Measurements from ENCODE around the gene METTL16.

METTL16 gene, protein sequence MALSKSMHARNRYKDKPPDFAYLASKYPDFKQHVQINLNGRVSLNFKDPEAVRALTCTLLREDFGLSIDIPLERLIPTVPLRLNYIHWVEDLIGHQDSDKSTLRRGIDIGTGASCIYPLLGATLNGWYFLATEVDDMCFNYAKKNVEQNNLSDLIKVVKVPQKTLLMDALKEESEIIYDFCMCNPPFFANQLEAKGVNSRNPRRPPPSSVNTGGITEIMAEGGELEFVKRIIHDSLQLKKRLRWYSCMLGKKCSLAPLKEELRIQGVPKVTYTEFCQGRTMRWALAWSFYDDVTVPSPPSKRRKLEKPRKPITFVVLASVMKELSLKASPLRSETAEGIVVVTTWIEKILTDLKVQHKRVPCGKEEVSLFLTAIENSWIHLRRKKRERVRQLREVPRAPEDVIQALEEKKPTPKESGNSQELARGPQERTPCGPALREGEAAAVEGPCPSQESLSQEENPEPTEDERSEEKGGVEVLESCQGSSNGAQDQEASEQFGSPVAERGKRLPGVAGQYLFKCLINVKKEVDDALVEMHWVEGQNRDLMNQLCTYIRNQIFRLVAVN

DNA sequence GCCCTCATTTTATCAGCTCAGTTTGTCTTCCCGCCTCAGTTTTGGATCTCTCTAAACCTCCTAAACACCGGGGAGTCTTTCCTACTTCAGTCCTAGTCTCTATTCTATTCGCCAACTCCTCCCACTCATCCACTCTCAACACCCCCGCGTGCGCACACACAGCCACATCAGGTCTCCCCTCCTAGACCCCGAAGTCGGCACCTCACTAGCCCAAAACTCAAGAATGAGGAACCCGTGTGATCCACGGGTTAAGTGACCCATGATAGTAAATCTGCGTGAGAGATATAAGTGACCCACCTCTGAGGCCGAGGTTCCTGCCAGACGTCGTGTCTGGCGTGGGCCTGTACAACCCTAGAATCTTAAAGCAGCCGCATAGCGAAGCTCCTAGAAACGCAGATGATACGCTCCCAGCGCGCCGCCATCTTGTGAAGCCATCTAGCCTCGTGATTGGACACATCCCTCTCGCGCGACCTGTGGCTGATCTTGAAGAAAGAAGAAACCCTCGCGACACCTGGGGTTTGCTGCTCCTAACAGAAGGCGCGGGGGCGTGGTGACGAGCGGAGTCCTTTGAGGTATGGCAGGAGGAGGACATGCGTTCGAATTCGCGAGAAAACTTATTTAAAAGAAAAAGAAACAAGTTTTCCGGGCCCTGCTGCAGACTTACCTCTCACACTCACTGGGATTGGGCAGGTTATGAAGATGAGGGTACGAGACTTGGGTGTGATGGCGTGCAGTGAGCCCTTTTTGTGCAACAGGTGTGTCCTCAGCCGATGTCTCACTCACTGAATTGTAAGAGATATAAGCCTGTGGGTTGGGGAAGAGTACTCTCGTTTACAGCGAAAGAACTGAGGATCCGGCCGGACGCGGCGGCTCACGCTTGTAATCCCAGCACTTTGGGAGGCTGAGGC is at the start of gene METTL16:
Gene METTL16, minus strand, starts transcription at position 427 of the 908 bp plus-strand sequence. CDS start 9,557 bp downstream, outside the sequence.
- Histone ChIP-seq H3K36me3 (ENCODE audit: insufficient read depth, low read length) (peaks cover 20% of the 10 kb centered on the region), H3F3A (ENCODE audit: insufficient read depth, low read length) (0 out of 2 replicates have a peak, but pooled peaks cover 2% of the 10 kb centered on the region), H3K9me2 (ENCODE audit: low read depth, low read length) (no peaks in the 10 kb centered on the region), H3K4me2 (ENCODE audit: low read length) (peak within 1 kb of the TSS; percentile 88), H3K27ac (ENCODE audit: low read depth, low read length, poor library complexity, severe bottlenecking) (peak within 1 kb of the TSS; percentile 84), H3K9me3 (ENCODE audit: low read length) (no peaks in the 10 kb centered on the region), H3K79me2 (ENCODE audit: insufficient read depth, low read length) (peaks cover 34% of the 10 kb centered on the region), H3K9ac (ENCODE audit: low read length) (peak within 1 kb of the TSS; percentile 87), H3K4me1 (ENCODE audit: insufficient read depth, low read length, severe bottlenecking) (peaks cover 18% of the 10 kb centered on the region), H3K27me3 (ENCODE audit: insufficient read depth, low read length) (no peaks in the 10 kb centered on the region), H4K20me1 (ENCODE audit: insufficient read depth, low read length) (no peaks in the 10 kb centered on the region), H2AFZ (ENCODE audit: low read length) (peak within 1 kb of the TSS; percentile 85), H3K4me3 (ENCODE audit: low read depth, low read length, poor library complexity, severe bottlenecking) (peak within 1 kb of the TSS; percentile 83)
- TF ChIP-seq EZH2 (IDR thresholded peaks at IDR 0.05; ENCODE audit: borderline replicate concordance, low read length): no peak
- TF ChIP-seq, protein P1, sequence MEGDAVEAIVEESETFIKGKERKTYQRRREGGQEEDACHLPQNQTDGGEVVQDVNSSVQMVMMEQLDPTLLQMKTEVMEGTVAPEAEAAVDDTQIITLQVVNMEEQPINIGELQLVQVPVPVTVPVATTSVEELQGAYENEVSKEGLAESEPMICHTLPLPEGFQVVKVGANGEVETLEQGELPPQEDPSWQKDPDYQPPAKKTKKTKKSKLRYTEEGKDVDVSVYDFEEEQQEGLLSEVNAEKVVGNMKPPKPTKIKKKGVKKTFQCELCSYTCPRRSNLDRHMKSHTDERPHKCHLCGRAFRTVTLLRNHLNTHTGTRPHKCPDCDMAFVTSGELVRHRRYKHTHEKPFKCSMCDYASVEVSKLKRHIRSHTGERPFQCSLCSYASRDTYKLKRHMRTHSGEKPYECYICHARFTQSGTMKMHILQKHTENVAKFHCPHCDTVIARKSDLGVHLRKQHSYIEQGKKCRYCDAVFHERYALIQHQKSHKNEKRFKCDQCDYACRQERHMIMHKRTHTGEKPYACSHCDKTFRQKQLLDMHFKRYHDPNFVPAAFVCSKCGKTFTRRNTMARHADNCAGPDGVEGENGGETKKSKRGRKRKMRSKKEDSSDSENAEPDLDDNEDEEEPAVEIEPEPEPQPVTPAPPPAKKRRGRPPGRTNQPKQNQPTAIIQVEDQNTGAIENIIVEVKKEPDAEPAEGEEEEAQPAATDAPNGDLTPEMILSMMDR (IDR thresholded peaks at IDR 0.05; ENCODE audit: low read length): no peak

DNA sequence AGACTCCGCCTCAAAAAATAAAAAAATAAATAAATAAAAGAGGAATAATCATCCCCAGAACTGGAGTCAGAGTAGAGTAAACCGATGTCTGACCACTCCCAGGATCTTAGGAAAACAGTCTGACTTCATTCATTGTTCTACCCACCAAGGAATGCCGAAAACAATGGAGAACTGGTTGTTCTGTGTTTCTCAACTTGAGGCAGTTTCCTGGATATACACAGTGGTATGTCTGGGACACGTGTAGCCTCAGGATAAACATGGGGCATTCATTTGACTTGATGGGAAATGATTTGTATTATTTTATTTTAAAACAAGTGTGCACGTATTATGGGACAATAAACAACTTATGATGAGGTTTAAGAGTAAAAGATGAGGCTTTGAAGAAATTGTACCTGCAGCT is 49.0 kb upstream of the METTL16 start:
- Histone ChIP-seq H3K4me1 (ENCODE audit: insufficient read depth, low read length, severe bottlenecking) (no peaks in the 10 kb centered on the region), H3K9ac (ENCODE audit: low read length) (no peak overlapping the region), H3K36me3 (ENCODE audit: insufficient read depth, low read length) (no peaks in the 10 kb centered on the region; the same call in 1 of the 2 replicates), H3K27me3 (ENCODE audit: insufficient read depth, low read length) (peaks cover 6% of the 10 kb centered on the region; the same call in 1 of the 2 replicates), H3K27ac (ENCODE audit: low read depth, low read length, poor library complexity, severe bottlenecking) (no peak overlapping the region), H3K4me3 (ENCODE audit: low read depth, low read length, poor library complexity, severe bottlenecking) (no peak overlapping the region), H3K4me2 (ENCODE audit: low read length) (no peak overlapping the region), H3K9me2 (ENCODE audit: low read depth, low read length) (no peaks in the 10 kb centered on the region), H3F3A (ENCODE audit: insufficient read depth, low read length) (no peaks in the 10 kb centered on the region), H4K20me1 (ENCODE audit: insufficient read depth, low read length) (no peaks in the 10 kb centered on the region), H2AFZ (ENCODE audit: low read length) (no peak overlapping the region), H3K9me3 (ENCODE audit: low read length) (peaks cover 3% of the 10 kb centered on the region; the same call in 1 of the 2 replicates), H3K79me2 (ENCODE audit: insufficient read depth, low read length) (no peaks in the 10 kb centered on the region)
- TF ChIP-seq EZH2 (IDR thresholded peaks at IDR 0.05; ENCODE audit: borderline replicate concordance, low read length): no peak
- TF ChIP-seq, protein P1 (IDR thresholded peaks at IDR 0.05; ENCODE audit: low read length): no peak

DNA sequence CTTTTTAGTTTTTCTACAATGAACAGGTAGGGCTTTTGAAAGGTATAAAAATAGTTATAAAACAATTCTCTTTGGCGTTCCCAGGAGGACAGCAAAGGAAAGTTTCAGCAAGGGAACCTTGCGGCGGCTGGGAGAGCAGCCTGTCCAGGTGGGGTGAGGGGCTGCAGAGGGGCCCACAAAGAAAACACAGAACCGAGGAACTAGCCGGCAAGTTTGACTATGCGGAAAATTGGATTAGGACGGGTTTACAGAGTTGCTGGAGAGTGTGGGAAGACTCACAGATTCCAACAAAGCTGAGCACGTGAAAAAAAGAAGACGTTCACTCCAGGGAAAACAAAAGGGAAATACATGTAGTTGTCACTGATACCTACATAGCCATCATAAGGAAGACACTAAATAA is 40.2 kb upstream of the METTL16 start:
- no peak overlapping the region for H3K9ac ChIP-seq (ENCODE audit: low read length)
- no peak overlapping the region for H3K4me3 ChIP-seq (ENCODE audit: low read depth, low read length, poor library complexity, severe bottlenecking)
- no peak overlapping the region for H2AFZ ChIP-seq (ENCODE audit: low read length)

More for the DNA sequence above, 40.2 kb upstream of the METTL16 start:
- Histone ChIP-seq H3K9me2 (ENCODE audit: low read depth, low read length) (no peaks in the 10 kb centered on the region), H3K4me1 (ENCODE audit: insufficient read depth, low read length, severe bottlenecking) (no peaks in the 10 kb centered on the region), H3K27me3 (ENCODE audit: insufficient read depth, low read length) (0 out of 2 replicates have a peak, but pooled peaks cover 3% of the 10 kb centered on the region), H3K9me3 (ENCODE audit: low read length) (0 out of 2 replicates have a peak, but pooled peaks cover 3% of the 10 kb centered on the region), H3K36me3 (ENCODE audit: insufficient read depth, low read length) (no peaks in the 10 kb centered on the region; the same call in 1 of the 2 replicates), H3K79me2 (ENCODE audit: insufficient read depth, low read length) (no peaks in the 10 kb centered on the region), H3K4me2 (ENCODE audit: low read length) (no peak overlapping the region), H3F3A (ENCODE audit: insufficient read depth, low read length) (no peaks in the 10 kb centered on the region), H3K27ac (ENCODE audit: low read depth, low read length, poor library complexity, severe bottlenecking) (no peak overlapping the region), H4K20me1 (ENCODE audit: insufficient read depth, low read length) (no peaks in the 10 kb centered on the region)
- TF ChIP-seq, protein P1 (IDR thresholded peaks at IDR 0.05; ENCODE audit: low read length): no peak
- no peak for TF ChIP-seq EZH2 (IDR thresholded peaks at IDR 0.05; ENCODE audit: borderline replicate concordance, low read length)

All from OCI-LY1 (cell line).